Heart right ventricle (tissue), 16 donors: Measurements from ENCODE around the gene PLA2G2F. TPM values are rescaled to one million over a fixed set of nuclear protein-coding genes. Genes with fewer than 3 reads are reported as not detected.

Experiments used
- ATAC-seq, 8 donors: fragments of 200-7000 bp; cut with Tn5 transposase; one replicate each; pipeline ENCODE4 v1.9.1; 2020; ENCODE audit warnings: mild to moderate bottlenecking in 8 of 8, moderate library complexity in 8 of 8, moderate number of reproducible peaks in 1 of 8
- DNase-seq, 2 donors: peaks; one replicate each; pipeline ENCODE4 v3.0.0-alpha.2; 2020
- H3K27ac ChIP-seq, 10 donors: fragments of 200-600 bp; sonication (generic) in 2 of 10; one replicate each; pipeline versions ENCODE4 v1.5.0 to v1.8.0; 2020 to 2022; ENCODE audit warnings: mild to moderate bottlenecking in 3 of 10
- H3K27me3 ChIP-seq, 7 donors: fragments of 200-600 bp; one replicate each; pipeline ENCODE4 v1.8.0; 2021 to 2022; ENCODE audit warnings: mild to moderate bottlenecking in 2 of 7
- H3K36me3 ChIP-seq, 9 donors: fragments of 200-600 bp; sonication (generic) in 1 of 9; one replicate each; pipeline versions ENCODE4 v1.5.0 to v1.8.0; 2020 to 2022; ENCODE audit warnings: mild to moderate bottlenecking in 2 of 9
- H3K4me1 ChIP-seq, 9 donors: fragments of 200-600 bp; sonication (generic) in 1 of 9; one replicate each; pipeline versions ENCODE4 v1.5.0 to v1.8.0; 2020 to 2022; ENCODE audit warnings: mild to moderate bottlenecking in 4 of 9
- H3K4me3 ChIP-seq, 10 donors: fragments of 200-600 bp; sonication (generic) in 2 of 10; one replicate each; pipeline versions ENCODE4 v1.5.0 to v1.8.0; 2020 to 2022; ENCODE audit warnings: mild to moderate bottlenecking in 7 of 10, moderate library complexity in 2 of 10
- H3K9me3 ChIP-seq, 11 donors: fragments of 200-600 bp in 10 of 11; sonication (generic) in 2 of 11; one replicate each; pipeline versions ENCODE4 v1.5.0 to v1.8.0; 2013 to 2022; ENCODE audit warnings: mild to moderate bottlenecking in 2 of 11, control low read depth in 1 of 11, moderate library complexity in 1 of 11
- CTCF ChIP-seq, 9 donors: fragments of 200-600 bp; sonication (generic) in 2 of 9; IDR thresholded peaks; one replicate each; pipeline versions ENCODE4 v1.5.0 to v1.8.0; 2021 to 2022; ENCODE audit warnings: antibody characterized with exemption in 9 of 9, mild to moderate bottlenecking in 5 of 9, moderate library complexity in 1 of 9
- WGBS, 2 donors: extraction: QIAGEN DNeasy Blood & Tissue Kit; methylation state at CpG; one replicate each; pipeline ENCODE4 v1.1.7; 2013; ENCODE audit warnings: inconsistent platforms in 1 of 2; 5-methylcytosine and 5-hydroxymethylcytosine counted together
- intact Hi-C, 10 donors: fragments of 100-400 bp; cut with DNase I; formaldehyde crosslinking; loops; one replicate each; pipeline versions ENCODE4 v1.11.1 to v1.14.2; 2022
- polyA plus RNA-seq, 2 donors: library from polyadenylated mRNA; stranded (reverse); fragments of 200-250 nt; gene quantifications; one replicate each; pipeline ENCODE4 v1.2.3, GENCODE V29; 2013
- total RNA-seq, 10 donors: library from RNA; stranded (reverse); fragmentation: NEBNext Ultra II Directional in 3 of 10; extraction: Animal tissue kit (Norgen Biotek cat#: 25700) in 3 of 10; gene quantifications; one replicate each; pipeline versions ENCODE4 v1.2.1 to v1.2.4, GENCODE V29; 2021 to 2023
- donor health status: Arrhythmogenic right ventricular cardiomyopathy.
- donor health status: ischemic (EF 13 %, LVEDD 7.1; RV severe dilation, severe dysfunction).
- donor health status: healthy with polysubstance abuse.
- donor health status: DM: no; HTN: yes; CAD: no.
- donor health status: DM: no; HTN: no; CAD: no.
- donor health status: ischemic (EF 25% LVEDD 6.9; RV normal size, moderate dysfunction).
- donor health status: ischemic (EF 25% LVEDD 5.7; RV mildly dilated, moderate dysfunction).
- donor health status: healthy.
- donor health status: DM: yes; HTN: yes; CAD: no.
- donor health status: Ischemic cardiomyopathy.
- donor health status: ischemic (EF 35%, LVEDD 5.7; RV mildly dilated, moderate dysfunction).
- donor health status: nonischemic (EF 11% LVEDD 7.7; RV severe dilation, severe dysfunction).
- donor health status: DM: yes; HTN: yes; CAD: no.
- donor health status: PGD.
- donor health status: ischemic (EF 29% LVEDD 5.4; RV normal size, mild dysfunction).
- donor health status: nonischemic (EF 23%, LVEDD 6.1; RV moderate dilation, normal function).

PLA2G2F gene
- total and polyA plus RNA-seq, 12 donors: not detected

GRCh38 chr1:20199840-20200239 lies 60.7 kb downstream of the PLA2G2F start:
- ATAC-seq (peak in 5 of 8 donors; percentile 25 to 74 (median 50)), DNase-seq (no peak)
- intact Hi-C loops: loop anchor here in 5 of 10 donors (5.0 to 10.0 kb wide), 5 partner anchors 223 to 283 kb away; partner anchors contain the start of genes PLA2G2A (in 3 of the 5) and PLA2G2E (in 1 of the 5)
- TF ChIP-seq CTCF (IDR thresholded peaks at IDR 0.05): no peak
- Histone ChIP-seq H3K4me3 (no peak overlapping the region), H3K4me1 (peaks cover 0 to 6% (median 2%) of the 10 kb centered on the region in 9 donors), H3K36me3 (no peaks in the 10 kb centered on the region), H3K27ac (no peak overlapping the region), H3K27me3 (peaks cover 0 to 54% (median 10%) of the 10 kb centered on the region in 7 donors), H3K9me3 (no peaks in the 10 kb centered on the region)
- WGBS, 2 donors: 39 to 49% methylated on average over 2 of the region's 2 CpGs

Other genes with a start within 250 kb of the PLA2G2F start
- gene PLA2G2E, start 215.7 kb upstream of the PLA2G2F start, total RNA-seq: not detected
- gene PLA2G2E, start 215.7 kb upstream of the PLA2G2F start, polyA plus RNA-seq: not detected
- gene PLA2G2A, start 159.7 kb upstream of the PLA2G2F start, total RNA-seq: 100 to 1,000 TPM in 2 of 10 donors, 10 to 100 TPM in 5, 1 to 10 TPM in 3; 2.8 to 296 (median 32.6) TPM
- 100 to 1,000 TPM; 349 to 593 TPM for gene PLA2G2A, start 159.7 kb upstream of the PLA2G2F start, polyA plus RNA-seq
- 10 to 100 TPM; 31.5 to 58.2 (median 49.3) TPM for gene PLA2G5, start 69.1 kb upstream of the PLA2G2F start, total RNA-seq
- 100 to 1,000 TPM in 1 of 2 donors, 10 to 100 TPM in 1; 44.5 to 133 TPM for gene PLA2G5, start 69.1 kb upstream of the PLA2G2F start, polyA plus RNA-seq
- 1 to 10 TPM in 1 of 10 donors, not detected in 9; 1.1 TPM for gene PLA2G2D, start 19.8 kb upstream of the PLA2G2F start, total RNA-seq
- not detected for gene PLA2G2D, start 19.8 kb upstream of the PLA2G2F start, polyA plus RNA-seq
- 1 to 10 TPM in 8 of 10 donors, under 1 TPM in 2; 0.42 to 4.0 (median 1.9) TPM for gene UBXN10, start 46.8 kb downstream of the PLA2G2F start, total RNA-seq
- gene UBXN10, start 46.8 kb downstream of the PLA2G2F start, polyA plus RNA-seq: under 1 TPM; 0.16 to 0.59 TPM
- not detected for gene PLA2G2C, start 47.2 kb downstream of the PLA2G2F start, total RNA-seq
- not detected for gene PLA2G2C, start 47.2 kb downstream of the PLA2G2F start, polyA plus RNA-seq
- gene VWA5B1, start 151.6 kb downstream of the PLA2G2F start, total RNA-seq: 1 to 10 TPM in 1 of 10 donors, under 1 TPM in 1, not detected in 8; 0.18 to 1.2 TPM
- under 1 TPM in 1 of 2 donors, not detected in 1; 0.03 TPM for gene VWA5B1, start 151.6 kb downstream of the PLA2G2F start, polyA plus RNA-seq